IgD-negative memory B cell (primary cell): Measurements from ENCODE around the gene ERG28. TPM values are rescaled to one million over a fixed set of nuclear protein-coding genes. Genes with fewer than 3 reads are reported as not detected.

Source experiments
- H3K27ac Mint-ChIP-seq, 3 donors: one replicate each; pipeline ENCODE4 v1.8.0; 2020 to 2022; ENCODE audit warnings: mild to moderate bottlenecking in 3 of 3, mixed read lengths in 3 of 3, moderate library complexity in 1 of 3
- H3K27me3 Mint-ChIP-seq: one replicate; pipeline ENCODE4 v1.8.0; 2021; ENCODE audit warnings: mixed read lengths
- H3K36me3 Mint-ChIP-seq: one replicate; pipeline ENCODE4 v1.8.0; 2020; ENCODE audit warnings: mild to moderate bottlenecking, mixed read lengths
- H3K4me1 Mint-ChIP-seq, 3 donors: one replicate each; pipeline ENCODE4 v1.8.0; 2020 to 2022; ENCODE audit warnings: mixed read lengths in 3 of 3, mild to moderate bottlenecking in 1 of 3
- H3K4me3 Mint-ChIP-seq, 4 donors: one replicate each; pipeline ENCODE4 v1.8.0; 2020 to 2022; ENCODE audit warnings: mild to moderate bottlenecking in 4 of 4, mixed read lengths in 4 of 4, moderate library complexity in 3 of 4
- H3K9me3 Mint-ChIP-seq, 3 donors: one replicate each; pipeline ENCODE4 v1.8.0; 2020 to 2021; ENCODE audit warnings: mixed read lengths in 3 of 3, mild to moderate bottlenecking in 1 of 3
- polyA plus RNA-seq: library from polyadenylated mRNA; unstranded; fragments of 300-500 nt; fragmentation: Illumina TruSeq; gene quantifications from one replicate; pipeline ENCODE4 v1.2.3, GENCODE V29; 2021

ERG28 gene
- polyA plus RNA-seq, 1 donor from 2014 or later, result 25.5 TPM

- peaks cover 0 to 5% (median 2%) of the 10 kb centered on the region in 3 donors for H3K4me1 Mint-ChIP-seq
- no peak overlapping the region for H3K4me3 Mint-ChIP-seq
- H3K36me3 Mint-ChIP-seq, result peaks cover 16% of the 10 kb centered on the region
- no peaks in the 10 kb centered on the region for H3K27me3 Mint-ChIP-seq
- H3K27ac Mint-ChIP-seq, result no peak overlapping the region
- H3K9me3 Mint-ChIP-seq, result no peaks in the 10 kb centered on the region
Observed at GRCh38 chr14:75675265-75675960, 14.7 kb upstream of the ERG28 start.

DNA sequence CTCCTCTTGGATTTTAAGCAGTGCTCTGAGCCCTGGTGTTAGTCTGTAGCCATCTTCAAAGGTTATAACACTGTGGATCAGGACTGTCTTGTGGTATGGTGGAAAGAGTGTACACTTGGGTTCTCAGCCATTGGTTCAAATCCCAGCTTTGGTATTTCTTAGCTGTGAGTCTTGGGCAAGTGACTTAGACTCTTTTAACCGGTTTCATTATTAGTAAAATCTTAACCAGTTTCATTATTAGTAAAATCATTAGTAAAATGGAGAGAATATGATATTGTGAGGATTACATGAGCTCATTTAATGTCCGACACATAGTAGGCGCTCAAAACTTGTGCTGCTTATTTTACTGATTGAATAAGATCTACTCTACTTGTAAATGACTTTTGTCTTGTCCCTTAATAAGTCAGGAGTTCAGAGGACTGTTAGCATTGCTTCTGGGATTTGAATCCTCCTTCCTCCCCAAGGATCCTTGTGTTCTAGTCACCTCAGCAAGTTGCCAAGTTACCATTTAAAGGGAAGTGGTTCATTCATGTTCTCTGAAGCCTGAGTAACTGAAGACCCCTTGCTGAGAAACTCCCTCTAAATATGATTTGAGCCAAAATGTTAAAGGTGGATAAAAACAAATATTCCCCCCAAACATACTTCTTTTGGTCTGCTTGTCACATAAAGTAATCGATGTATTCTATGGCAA is 12.8 kb upstream of the ERG28 start:
- peak overlapping the region in 1 of 3 donors; percentile 54 for H3K27ac Mint-ChIP-seq
- H3K27me3 Mint-ChIP-seq, result no peaks in the 10 kb centered on the region
- H3K36me3 Mint-ChIP-seq, result peaks cover 16% of the 10 kb centered on the region
- no peak overlapping the region for H3K4me3 Mint-ChIP-seq
- no peaks in the 10 kb centered on the region for H3K9me3 Mint-ChIP-seq
- peaks cover 0 to 5% (median 2%) of the 10 kb centered on the region in 3 donors for H3K4me1 Mint-ChIP-seq

- no peaks in the 10 kb centered on the region for H3K9me3 Mint-ChIP-seq
- H3K4me1 Mint-ChIP-seq, result peaks cover 0 to 5% (median 2%) of the 10 kb centered on the region in 3 donors
- H3K27ac Mint-ChIP-seq, result no peak overlapping the region
- H3K27me3 Mint-ChIP-seq, result no peaks in the 10 kb centered on the region
- peaks cover 15% of the 10 kb centered on the region for H3K36me3 Mint-ChIP-seq
- H3K4me3 Mint-ChIP-seq, result no peak overlapping the region
Observed at GRCh38 chr14:75672605-75673192, 12.0 kb upstream of the ERG28 start.

GRCh38 chr14:75667099-75667765 is 6.6 kb upstream of the ERG28 start:
- Mint-ChIP-seq H3K4me1 (peaks cover 2 to 8% (median 5%) of the 10 kb centered on the region in 3 donors), H3K36me3 (peaks cover 7% of the 10 kb centered on the region), H3K27me3 (no peaks in the 10 kb centered on the region), H3K27ac (no peak overlapping the region), H3K4me3 (no peak overlapping the region), H3K9me3 (no peaks in the 10 kb centered on the region)

- Mint-ChIP-seq H3K36me3 (no peaks in the 10 kb centered on the region), H3K9me3 (no peaks in the 10 kb centered on the region), H3K27me3 (peaks cover 4% of the 10 kb centered on the region), H3K4me1 (peaks cover 15 to 22% (median 18%) of the 10 kb centered on the region in 3 donors), H3K27ac (no peak overlapping the region), H3K4me3 (peak overlapping the region; percentile 38 to 70 (median 46))
Observed at GRCh38 chr14:75662966-75663365, 2.3 kb upstream of the ERG28 start.

DNA sequence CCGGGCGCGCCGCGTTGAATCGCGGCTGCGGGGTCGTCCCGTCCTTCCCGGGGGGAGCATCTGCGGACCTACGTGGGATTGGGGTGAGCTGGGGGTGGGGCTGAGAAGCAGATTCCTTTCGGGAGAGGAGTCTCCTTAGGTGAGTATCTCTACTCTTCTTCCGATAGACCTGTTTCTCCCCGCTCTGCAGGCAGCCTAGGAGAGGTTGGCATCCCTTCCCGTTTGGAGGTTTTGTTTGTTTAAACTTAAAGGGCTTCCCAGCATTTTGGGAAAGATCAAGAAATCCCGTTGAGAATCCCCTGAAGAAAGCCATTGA is 781 bp upstream of the ERG28 start:
- H3K9me3 Mint-ChIP-seq, result no peaks in the 10 kb centered on the region
- no peaks in the 10 kb centered on the region for H3K36me3 Mint-ChIP-seq
- peaks cover 4% of the 10 kb centered on the region for H3K27me3 Mint-ChIP-seq
- peak overlapping the region; percentile 93 to 99 (median 94) for H3K27ac Mint-ChIP-seq
- H3K4me1 Mint-ChIP-seq, result peaks cover 15 to 22% (median 18%) of the 10 kb centered on the region in 3 donors
- peak overlapping the region; percentile 85 to 98 (median 92) for H3K4me3 Mint-ChIP-seq

GRCh38 chr14:75660238-75660629 is 442 bp downstream of the ERG28 start:
- H3K36me3 Mint-ChIP-seq, result no peaks in the 10 kb centered on the region
- peak overlapping the region; percentile 85 to 98 (median 92) for H3K4me3 Mint-ChIP-seq
- H3K27me3 Mint-ChIP-seq, result peaks cover 4% of the 10 kb centered on the region
- peak overlapping the region; percentile 93 to 99 (median 94) for H3K27ac Mint-ChIP-seq
- peaks cover 15 to 22% (median 18%) of the 10 kb centered on the region in 3 donors for H3K4me1 Mint-ChIP-seq
- no peaks in the 10 kb centered on the region for H3K9me3 Mint-ChIP-seq

GRCh38 chr14:75658957-75659356 is 1.7 kb downstream of the ERG28 start:
- Mint-ChIP-seq H3K4me3 (peak overlapping the region in 1 of 4 donors; percentile 24), H3K27ac (peak overlapping the region in 2 of 3 donors; percentile 53 to 79)

GRCh38 chr14:75657331-75657730 is 3.3 kb downstream of the ERG28 start:
- Mint-ChIP-seq H3K4me3 (peak overlapping the region in 1 of 4 donors; percentile 47), H3K36me3 (no peaks in the 10 kb centered on the region), H3K4me1 (peaks cover 14 to 16% (median 16%) of the 10 kb centered on the region in 3 donors)

More at GRCh38 chr14:75658957-75659356, 1.7 kb downstream of the ERG28 start:
- no peaks in the 10 kb centered on the region for H3K36me3 Mint-ChIP-seq
- H3K27me3 Mint-ChIP-seq, result peaks cover 4% of the 10 kb centered on the region
- H3K9me3 Mint-ChIP-seq, result no peaks in the 10 kb centered on the region
- H3K4me1 Mint-ChIP-seq, result peaks cover 16 to 22% (median 18%) of the 10 kb centered on the region in 3 donors

GRCh38 chr14:75655235-75655634 is 5.4 kb downstream of the ERG28 start:
- Mint-ChIP-seq H3K9me3 (no peaks in the 10 kb centered on the region), H3K27me3 (no peaks in the 10 kb centered on the region), H3K36me3 (peaks cover 2% of the 10 kb centered on the region), H3K4me1 (peaks cover 0 to 11% (median 8%) of the 10 kb centered on the region in 3 donors), H3K4me3 (no peak overlapping the region), H3K27ac (no peak overlapping the region)

More at GRCh38 chr14:75657331-75657730, 3.3 kb downstream of the ERG28 start:
- peak overlapping the region in 1 of 3 donors; percentile 66 for H3K27ac Mint-ChIP-seq
- no peaks in the 10 kb centered on the region for H3K9me3 Mint-ChIP-seq
- H3K27me3 Mint-ChIP-seq, result peaks cover 4% of the 10 kb centered on the region

DNA sequence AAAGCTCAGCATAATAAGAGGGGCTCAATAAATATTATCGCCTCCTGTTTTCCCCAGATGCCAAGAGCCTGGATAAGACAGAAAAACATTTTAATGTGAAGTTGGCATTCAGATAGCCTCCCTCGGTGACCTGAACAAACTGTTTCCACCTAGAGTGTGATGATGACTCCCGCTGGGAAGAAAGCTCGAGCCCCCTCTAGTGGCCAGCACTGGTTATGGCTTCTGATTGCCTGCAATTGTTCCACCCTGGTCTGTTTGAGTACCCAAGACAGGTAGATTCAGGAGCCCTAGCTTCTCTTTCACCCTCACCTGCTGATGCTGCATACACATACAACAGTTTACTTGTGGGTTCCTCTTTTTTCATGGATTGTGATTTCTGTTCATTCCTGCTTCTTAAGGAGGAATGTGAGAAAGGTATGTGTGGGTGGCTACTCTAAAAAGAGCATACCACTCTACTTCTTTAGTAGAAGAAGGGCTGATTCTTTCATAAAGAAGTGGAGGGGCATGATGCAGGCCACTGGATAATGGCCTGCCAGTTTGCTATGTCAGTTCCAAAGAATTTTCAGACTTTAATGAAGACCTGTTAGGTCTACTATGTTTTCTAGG is 6.4 kb downstream of the ERG28 start:
- Mint-ChIP-seq H3K4me1 (peaks cover 0 to 6% (median 4%) of the 10 kb centered on the region in 3 donors), H3K9me3 (no peaks in the 10 kb centered on the region), H3K27me3 (no peaks in the 10 kb centered on the region), H3K27ac (peak overlapping the region in 2 of 3 donors; percentile 23 to 32), H3K4me3 (peak overlapping the region in 1 of 4 donors; percentile 34), H3K36me3 (peaks cover 4% of the 10 kb centered on the region)

DNA sequence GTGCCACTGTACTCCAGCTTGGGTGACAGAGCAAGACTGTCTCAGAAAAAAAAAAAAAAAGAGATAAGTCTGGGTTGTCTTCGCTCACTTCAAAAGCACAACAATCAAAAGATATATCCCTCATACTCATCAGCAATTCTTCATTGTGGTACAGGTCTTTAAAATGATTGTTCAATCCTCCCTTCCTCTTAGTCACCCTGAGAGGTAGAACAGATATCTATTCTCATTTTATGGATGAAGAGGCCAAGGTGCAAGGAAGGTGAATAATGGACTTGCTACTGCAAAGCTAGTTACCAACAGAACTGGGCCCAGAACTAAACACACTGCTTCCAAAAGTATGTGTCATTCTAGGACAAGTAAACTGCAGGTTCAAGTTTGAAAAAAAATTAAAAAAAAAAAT is 7.1 kb downstream of the ERG28 start:
- H3K4me1 Mint-ChIP-seq, result peaks cover 0 to 2% (median under 1%) of the 10 kb centered on the region in 3 donors

GRCh38 chr14:75650253-75651058 is 10.2 kb downstream of the ERG28 start:
- Mint-ChIP-seq H3K27ac (no peak overlapping the region), H3K36me3 (peaks cover 6% of the 10 kb centered on the region), H3K4me3 (no peak overlapping the region), H3K9me3 (no peaks in the 10 kb centered on the region), H3K4me1 (peaks cover 0 to 2% (median 2%) of the 10 kb centered on the region in 3 donors), H3K27me3 (no peaks in the 10 kb centered on the region)

More for the DNA sequence above, 7.1 kb downstream of the ERG28 start:
- no peaks in the 10 kb centered on the region for H3K27me3 Mint-ChIP-seq
- H3K36me3 Mint-ChIP-seq, result peaks cover 4% of the 10 kb centered on the region
- H3K9me3 Mint-ChIP-seq, result no peaks in the 10 kb centered on the region
- peak overlapping the region in 1 of 3 donors; percentile 23 for H3K27ac Mint-ChIP-seq
- H3K4me3 Mint-ChIP-seq, result no peak overlapping the region

DNA sequence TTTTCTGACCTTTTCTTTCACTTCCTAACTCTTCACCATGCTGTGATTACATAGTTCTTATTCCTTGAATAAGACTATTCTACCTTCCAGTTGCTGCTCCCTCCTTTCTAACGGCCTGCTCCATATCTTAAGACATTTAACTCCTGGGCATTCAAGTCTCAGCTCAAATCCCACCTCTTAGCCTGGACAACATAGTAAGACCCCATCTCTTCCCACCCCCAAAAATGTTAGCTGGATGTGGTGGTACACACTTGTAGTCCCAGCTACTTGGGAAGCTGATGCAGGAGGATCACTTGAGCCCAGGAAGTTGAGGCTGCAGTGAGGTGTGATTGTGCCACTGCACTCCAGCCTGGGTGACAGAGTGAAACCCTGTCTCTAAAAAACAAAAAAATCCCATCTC is 10.9 kb downstream of the ERG28 start:
- Mint-ChIP-seq H3K27ac (no peak overlapping the region), H3K9me3 (no peaks in the 10 kb centered on the region), H3K36me3 (peaks cover 6% of the 10 kb centered on the region), H3K27me3 (no peaks in the 10 kb centered on the region), H3K4me1 (peaks cover 0 to 2% (median 2%) of the 10 kb centered on the region in 3 donors), H3K4me3 (no peak overlapping the region)
